ENCODE data around the gene MS4A4A. TPM values are rescaled to one million over a fixed set of nuclear protein-coding genes. Genes with fewer than 3 reads are reported as not detected.

MS4A4A gene
- total and polyA plus RNA-seq, 9 of the 15 experiments (the other 6 are each of a cell fraction or from before 2014, with no cell fraction given) = 0.77 to 41.4 (median 10.1) TPM

GRCh38 chr11:60348116-60348515 lies 67.7 kb downstream of the MS4A4A start:
- Histone ChIP-seq H3K27ac (ENCODE audit: extremely low read depth, low read depth, low read length) (no peak overlapping the region), H3K4me1 (replicated peaks in 1 of 2; ENCODE audit: control insufficient read depth in 2 of 2, insufficient read depth in 2 of 2, low read length in 2 of 2) (no peaks in the 10 kb centered on the region), H3K27me3 (ENCODE audit: control insufficient read depth in 2 of 2, insufficient read depth in 2 of 2, low read length in 2 of 2) (no peaks in the 10 kb centered on the region), H3K9me3 (replicated peaks; ENCODE audit: control insufficient read depth, insufficient read depth, low read depth, low read length) (no peaks in the 10 kb centered on the region), H3K79me2 (ENCODE audit: control insufficient read depth, insufficient read depth, low read length) (no peaks in the 10 kb centered on the region), H3K36me3 (ENCODE audit: control insufficient read depth, insufficient read depth, low read length) (no peaks in the 10 kb centered on the region), H2AFZ (ENCODE audit: low read depth, low read length) (no peak overlapping the region), H3K4me3 (no peak overlapping the region), H3K4me2 (ENCODE audit: insufficient read depth, low read length) (no peak overlapping the region), H4K20me1 (replicated peaks; ENCODE audit: control insufficient read depth, insufficient read depth, low read length) (no peaks in the 10 kb centered on the region), H3K9me1 (ENCODE audit: control insufficient read depth, insufficient read depth, low read length) (no peaks in the 10 kb centered on the region), H3K9ac (ENCODE audit: insufficient read depth in 1 of 2, low read depth in 2 of 2, low read length in 2 of 2) (no peak overlapping the region)
- ChIA-PET POLR2A (no interaction called here), CTCF (ENCODE audit: low intra/inter-chr PET ratio) (no interaction called here)
- DNase-seq (ENCODE audit: extremely low read depth in 1 of 4, low spot score in 3 of 4) (no peak), FAIRE-seq (no peak), ATAC-seq (no peak)
- WGBS (ENCODE audit: insufficient coverage, low coverage, missing lambda C conversion rate) = 2% methylated on average over 2 of the region's 2 CpGs
- TF ChIP-seq LCOR (CRISPR knock-in tag; IDR thresholded peaks at IDR 0.05) = no peak
- TF ChIP-seq CTCF (IDR thresholded peaks at IDR 0.05 in 2 of 3, conservative IDR thresholded peaks at IDR 0.05 in 1 of 3; ENCODE audit: insufficient read depth in 2 of 3, low read depth in 1 of 3, low read length in 3 of 3) = peak in 1 of 3 experiments; percentile 16; a peak in 1 of 6 replicates
- no TSS peak for BruUV-seq (replicated peaks)
- in situ Hi-C loops (cut with MboI) = no loop called here
- intact Hi-C loops (cut with micrococcal nuclease) = no loop called here

GRCh38 chr11:60349990-60350389 lies 69.5 kb downstream of the MS4A4A start:
- Histone ChIP-seq H3K27me3 (ENCODE audit: control insufficient read depth in 2 of 2, insufficient read depth in 2 of 2, low read length in 2 of 2) (no peaks in the 10 kb centered on the region), H4K20me1 (replicated peaks; ENCODE audit: control insufficient read depth, insufficient read depth, low read length) (no peaks in the 10 kb centered on the region), H3K4me1 (replicated peaks in 1 of 2; ENCODE audit: control insufficient read depth in 2 of 2, insufficient read depth in 2 of 2, low read length in 2 of 2) (no peaks in the 10 kb centered on the region), H2AFZ (ENCODE audit: low read depth, low read length) (no peak overlapping the region), H3K4me3 (no peak overlapping the region), H3K9ac (ENCODE audit: insufficient read depth in 1 of 2, low read depth in 2 of 2, low read length in 2 of 2) (no peak overlapping the region), H3K9me3 (replicated peaks; ENCODE audit: control insufficient read depth, insufficient read depth, low read depth, low read length) (no peaks in the 10 kb centered on the region), H3K9me1 (ENCODE audit: control insufficient read depth, insufficient read depth, low read length) (no peaks in the 10 kb centered on the region), H3K36me3 (ENCODE audit: control insufficient read depth, insufficient read depth, low read length) (no peaks in the 10 kb centered on the region), H3K4me2 (ENCODE audit: insufficient read depth, low read length) (no peak overlapping the region), H3K79me2 (ENCODE audit: control insufficient read depth, insufficient read depth, low read length) (no peaks in the 10 kb centered on the region), H3K27ac (ENCODE audit: extremely low read depth, low read depth, low read length) (no peak overlapping the region)
- no peak for ATAC-seq
- POLR2A ChIA-PET = interaction anchor here (0.9 kb wide), 1 partner anchor 13 kb away, joined by 3 read pairs; no protein-coding TSS in a partner anchor
- no peak for DNase-seq (ENCODE audit: extremely low read depth in 1 of 4, low spot score in 3 of 4)
- 0% methylated on average over 1 of the region's 1 CpG for WGBS (ENCODE audit: insufficient coverage, low coverage, missing lambda C conversion rate)
- no peak for TF ChIP-seq MED1 (CRISPR knock-in tag; IDR thresholded peaks at IDR 0.05; ENCODE audit: borderline replicate concordance)
- TF ChIP-seq DLX4 (CRISPR knock-in tag; IDR thresholded peaks at IDR 0.05) = no peak
- TF ChIP-seq MCM5 (IDR thresholded peaks at IDR 0.05; ENCODE audit: low read depth) = no peak
- TF ChIP-seq ZNF431 (CRISPR knock-in tag; IDR thresholded peaks at IDR 0.05) = no peak
- TF ChIP-seq ZNF121 (CRISPR knock-in tag; conservative IDR thresholded peaks at IDR 0.05) = no peak
- BruUV-seq (replicated peaks) = no TSS peak
- CTCF ChIA-PET (ENCODE audit: low intra/inter-chr PET ratio) = no interaction called here
- intact Hi-C loops (cut with micrococcal nuclease) (no loop called here), in situ Hi-C loops (cut with MboI) (no loop called here)
- FAIRE-seq = no peak
